PC-3 (cell line): ENCODE measurements around the gene ADGRG3. TPM values are rescaled to one million over a fixed set of nuclear protein-coding genes. Genes with fewer than 3 reads are reported as not detected.

Source experiments
- ATAC-seq: fragments of 200-7000 bp; cut with Tn5 transposase; 2 replicates; pipeline ENCODE4 v1.9.1; 2020; ENCODE audit warnings: mild to moderate bottlenecking, moderate library complexity
- BruUV-seq: library from RNA; stranded (reverse); fragments of 400-500 nt; replicated peaks from 2 replicates; lab custom pipeline; 2021; lab: Mats Ljungman, UMichigan
- CTCF ChIA-PET: fragments of 300-600 bp; sonication (Branson Sonifier 250); formaldehyde crosslinking; loops from one replicate; lab custom pipeline; 2022; ENCODE audit warnings: antibody characterized with exemption; lab: Charles Lee
- POLR2A ChIA-PET: fragments of 300-600 bp; sonication (Branson Sonifier 250); formaldehyde crosslinking; loops from one replicate; lab custom pipeline; 2022; ENCODE audit warnings: antibody characterized with exemption; ENCODE audit not compliant: unreplicated experiment; lab: Charles Lee
- DNase-seq: peaks from one replicate; pipeline ENCODE4 v3.0.0-alpha.2; 2015
- H2AFZ ChIP-seq: fragments of 300-600 bp; sonication (generic); 2 replicates; pipeline ENCODE4 v1.6.0; 2016; ENCODE audit warnings: antibody characterized with exemption, low read length
- H3F3A ChIP-seq: fragments of 300-600 bp; sonication (generic); one replicate; pipeline ENCODE4 v1.6.0; 2017; ENCODE audit warnings: antibody characterized with exemption, low read length, control low read depth, mild to moderate bottlenecking; ENCODE audit not compliant: unreplicated experiment
- H3K27ac ChIP-seq: fragments of 300-600 bp; sonication (generic); 2 replicates; pipeline ENCODE4 v1.5.1; 2016; ENCODE audit warnings: mild to moderate bottlenecking, low read length
- H3K27me3 ChIP-seq: fragments of 300-600 bp; sonication (generic); 2 replicates; pipeline ENCODE4 v1.6.1; 2016; ENCODE audit warnings: low read length, mixed read lengths
- H3K36me3 ChIP-seq: fragments of 300-600 bp; sonication (generic); 2 replicates; pipeline ENCODE4 v1.6.1; 2016; ENCODE audit warnings: low read depth, mixed run types, low read length, mixed read lengths
- H3K4me1 ChIP-seq: fragments of 300-600 bp; sonication (generic); 2 replicates; pipeline ENCODE4 v1.5.1; 2016; ENCODE audit warnings: low read length; ENCODE audit not compliant: insufficient read depth
- H3K4me2 ChIP-seq: fragments of 300-600 bp; sonication (generic); 2 replicates; pipeline ENCODE4 v1.6.0; 2016; ENCODE audit warnings: low read length
- H3K4me3 ChIP-seq: fragments of 300-600 bp; sonication (generic); 2 replicates; pipeline ENCODE4 v1.5.1; 2016; ENCODE audit warnings: mild to moderate bottlenecking, low read length, mixed read lengths
- H3K79me2 ChIP-seq: fragments of 300-600 bp; sonication (generic); 2 replicates; pipeline ENCODE4 v1.6.1; 2017; ENCODE audit warnings: low read length, mixed read lengths
- H3K9ac ChIP-seq: fragments of 300-600 bp; sonication (generic); 2 replicates; pipeline ENCODE4 v1.6.0; 2016; ENCODE audit warnings: mild to moderate bottlenecking, low read length
- H3K9me2 ChIP-seq: fragments of 300-600 bp; sonication (generic); replicated peaks from 2 replicates; pipeline ENCODE4 v1.6.1; 2016; ENCODE audit warnings: mixed run types, low read length, mixed read lengths
- H3K9me3 ChIP-seq: fragments of 300-600 bp; sonication (generic); 2 replicates; pipeline ENCODE4 v1.6.1; 2016; ENCODE audit warnings: low read length, mixed read lengths
- H4K20me1 ChIP-seq: fragments of 300-600 bp; sonication (generic); 2 replicates; pipeline ENCODE4 v1.6.1; 2016; ENCODE audit warnings: low read length, mixed read lengths
- EZH2 ChIP-seq: fragments of 300-600 bp; sonication (generic); IDR thresholded peaks from one replicate; pipeline ENCODE4 v1.6.1; 2017; ENCODE audit warnings: antibody characterized with exemption, mild to moderate bottlenecking, low read length; ENCODE audit not compliant: unreplicated experiment
- EZH2phosphoT487 ChIP-seq: fragments of 300-600 bp; sonication (generic); IDR thresholded peaks from 2 replicates; pipeline ENCODE4 v1.6.1; 2018; ENCODE audit warnings: mild to moderate bottlenecking, antibody characterized with exemption, low read length, borderline replicate concordance
- intact Hi-C: fragments of 100-400 bp; cut with micrococcal nuclease; formaldehyde crosslinking; loops from 2 replicates; pipeline ENCODE4 v1.9.0; 2023
- total RNA-seq: library from RNA; depleted of rRNA; stranded (reverse); fragments of >200 nt; gene quantifications from 2 replicates; pipeline ENCODE4 v1.2.3, GENCODE V29; 2014
- TF ChIP-seq, protein P1 (sequence below): fragments of 300-600 bp; sonication (generic); conservative IDR thresholded peaks from 2 replicates; pipeline ENCODE4 v1.5.1; 2017; ENCODE audit warnings: antibody characterized with exemption, low read depth, mild to moderate bottlenecking, low read length

ADGRG3 gene
- total RNA-seq, 1 experiment from 2014 or later: not detected

DNA sequence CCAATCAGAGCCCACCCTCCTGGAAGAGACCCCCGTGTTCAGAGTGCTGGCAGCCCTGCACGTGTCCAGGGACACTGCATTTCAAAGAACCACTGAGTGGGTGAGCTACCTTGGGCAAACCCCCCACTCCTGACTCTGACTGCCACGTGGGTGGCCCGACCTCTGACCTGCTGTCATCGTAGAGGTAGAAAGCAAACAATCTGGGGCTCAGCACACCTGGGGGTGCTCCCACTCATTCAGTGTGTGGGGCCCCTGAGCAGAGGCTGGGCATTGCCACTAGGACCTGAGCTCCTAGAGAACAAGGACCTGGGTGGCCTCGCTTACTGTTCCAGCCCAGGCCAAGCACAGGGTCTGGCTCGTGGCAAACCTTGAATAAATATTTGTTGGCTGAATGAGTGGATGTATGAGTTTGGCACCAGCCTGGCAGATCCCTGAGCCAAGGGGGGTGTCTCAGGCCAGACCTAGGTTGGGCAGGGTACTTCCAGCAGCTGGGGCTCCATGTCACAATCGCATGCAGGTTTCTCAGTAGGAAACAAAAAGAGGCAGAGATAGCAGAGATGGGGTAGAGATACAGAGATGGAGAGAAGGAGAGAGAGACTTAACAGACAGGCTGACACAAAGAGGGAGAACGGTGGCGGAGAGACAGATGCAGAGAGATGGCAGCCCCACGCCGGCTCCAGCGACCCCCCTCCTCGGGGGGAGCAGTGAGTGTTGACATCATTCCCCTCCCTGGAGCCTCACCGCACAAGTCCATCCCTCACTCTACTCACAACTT is 21.1 kb downstream of the ADGRG3 start:
- no peak overlapping the region for H3K4me2 ChIP-seq
- H3K9ac ChIP-seq: no peak overlapping the region
- H4K20me1 ChIP-seq: no peaks in the 10 kb centered on the region
- H3K9me3 ChIP-seq: no peaks in the 10 kb centered on the region
- H3K36me3 ChIP-seq: no peaks in the 10 kb centered on the region
- H3K9me2 ChIP-seq: no peaks in the 10 kb centered on the region
- BruUV-seq: no TSS peak
- H2AFZ ChIP-seq: no peak overlapping the region
- no peaks in the 10 kb centered on the region for H3K79me2 ChIP-seq
- no peak overlapping the region for H3K4me3 ChIP-seq
- TF ChIP-seq EZH2: no peak
- TF ChIP-seq, protein P1, sequence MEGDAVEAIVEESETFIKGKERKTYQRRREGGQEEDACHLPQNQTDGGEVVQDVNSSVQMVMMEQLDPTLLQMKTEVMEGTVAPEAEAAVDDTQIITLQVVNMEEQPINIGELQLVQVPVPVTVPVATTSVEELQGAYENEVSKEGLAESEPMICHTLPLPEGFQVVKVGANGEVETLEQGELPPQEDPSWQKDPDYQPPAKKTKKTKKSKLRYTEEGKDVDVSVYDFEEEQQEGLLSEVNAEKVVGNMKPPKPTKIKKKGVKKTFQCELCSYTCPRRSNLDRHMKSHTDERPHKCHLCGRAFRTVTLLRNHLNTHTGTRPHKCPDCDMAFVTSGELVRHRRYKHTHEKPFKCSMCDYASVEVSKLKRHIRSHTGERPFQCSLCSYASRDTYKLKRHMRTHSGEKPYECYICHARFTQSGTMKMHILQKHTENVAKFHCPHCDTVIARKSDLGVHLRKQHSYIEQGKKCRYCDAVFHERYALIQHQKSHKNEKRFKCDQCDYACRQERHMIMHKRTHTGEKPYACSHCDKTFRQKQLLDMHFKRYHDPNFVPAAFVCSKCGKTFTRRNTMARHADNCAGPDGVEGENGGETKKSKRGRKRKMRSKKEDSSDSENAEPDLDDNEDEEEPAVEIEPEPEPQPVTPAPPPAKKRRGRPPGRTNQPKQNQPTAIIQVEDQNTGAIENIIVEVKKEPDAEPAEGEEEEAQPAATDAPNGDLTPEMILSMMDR: no peak
- TF ChIP-seq EZH2phosphoT487: no peak
- H3K27me3 ChIP-seq: no peaks in the 10 kb centered on the region
- DNase-seq: no peak
- ATAC-seq: no peak
- POLR2A ChIA-PET: no interaction called here
- H3K27ac ChIP-seq: no peak overlapping the region
- no peaks in the 10 kb centered on the region for H3F3A ChIP-seq
- CTCF ChIA-PET: no interaction called here
- no peaks in the 10 kb centered on the region for H3K4me1 ChIP-seq
- intact Hi-C loops: no loop called here

- DNase-seq: no peak
- POLR2A ChIA-PET: no interaction called here
- Histone ChIP-seq H3K27me3 (no peaks in the 10 kb centered on the region), H3K9me2 (no peaks in the 10 kb centered on the region), H3K4me3 (no peak overlapping the region), H3F3A (no peaks in the 10 kb centered on the region), H3K79me2 (no peaks in the 10 kb centered on the region), H2AFZ (no peak overlapping the region), H3K9me3 (no peaks in the 10 kb centered on the region), H3K4me1 (no peaks in the 10 kb centered on the region), H3K36me3 (no peaks in the 10 kb centered on the region), H3K27ac (no peak overlapping the region), H4K20me1 (no peaks in the 10 kb centered on the region), H3K9ac (no peak overlapping the region), H3K4me2 (no peak overlapping the region)
- no TSS peak for BruUV-seq
- ATAC-seq: no peak
- intact Hi-C loops: no loop called here
- CTCF ChIA-PET: no interaction called here
- no peak for TF ChIP-seq EZH2phosphoT487
- TF ChIP-seq, protein P1: no peak
- no peak for TF ChIP-seq EZH2
These were observed 21.9 kb downstream of the ADGRG3 start for GRCh38 chr16:57689762-57690558.
